Measurements from ENCODE around the gene CDH4.

DNA sequence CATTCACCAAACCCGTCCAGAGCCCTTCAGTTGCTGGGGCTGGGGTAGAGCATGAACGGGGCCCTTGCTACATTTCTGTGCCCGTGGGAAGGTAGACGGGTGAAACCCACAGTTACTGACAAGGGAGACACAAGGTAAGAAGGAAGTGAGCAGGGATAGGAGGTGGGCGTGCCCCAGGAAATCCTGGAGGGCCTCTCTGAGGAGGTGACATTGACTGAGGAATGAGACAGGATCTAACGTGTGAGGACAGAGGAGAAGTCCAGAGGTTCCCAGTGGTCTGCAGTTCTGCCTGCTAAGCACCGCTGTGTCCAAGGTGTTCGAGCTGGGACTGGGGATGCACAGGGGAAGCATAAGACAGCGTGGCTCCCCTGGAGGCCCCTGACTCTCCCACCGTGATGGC lies 378.8 kb downstream of the CDH4 start:
- TF ChIP-seq, protein P1, sequence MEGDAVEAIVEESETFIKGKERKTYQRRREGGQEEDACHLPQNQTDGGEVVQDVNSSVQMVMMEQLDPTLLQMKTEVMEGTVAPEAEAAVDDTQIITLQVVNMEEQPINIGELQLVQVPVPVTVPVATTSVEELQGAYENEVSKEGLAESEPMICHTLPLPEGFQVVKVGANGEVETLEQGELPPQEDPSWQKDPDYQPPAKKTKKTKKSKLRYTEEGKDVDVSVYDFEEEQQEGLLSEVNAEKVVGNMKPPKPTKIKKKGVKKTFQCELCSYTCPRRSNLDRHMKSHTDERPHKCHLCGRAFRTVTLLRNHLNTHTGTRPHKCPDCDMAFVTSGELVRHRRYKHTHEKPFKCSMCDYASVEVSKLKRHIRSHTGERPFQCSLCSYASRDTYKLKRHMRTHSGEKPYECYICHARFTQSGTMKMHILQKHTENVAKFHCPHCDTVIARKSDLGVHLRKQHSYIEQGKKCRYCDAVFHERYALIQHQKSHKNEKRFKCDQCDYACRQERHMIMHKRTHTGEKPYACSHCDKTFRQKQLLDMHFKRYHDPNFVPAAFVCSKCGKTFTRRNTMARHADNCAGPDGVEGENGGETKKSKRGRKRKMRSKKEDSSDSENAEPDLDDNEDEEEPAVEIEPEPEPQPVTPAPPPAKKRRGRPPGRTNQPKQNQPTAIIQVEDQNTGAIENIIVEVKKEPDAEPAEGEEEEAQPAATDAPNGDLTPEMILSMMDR (IDR thresholded peaks at IDR 0.05): no peak
- no peak for TF ChIP-seq POLR2A (IDR thresholded peaks at IDR 0.05)
- TF ChIP-seq EP300 (IDR thresholded peaks at IDR 0.05): no peak

Measured in ovary (tissue), 3 donors.